Cardiac septum (tissue), 1 donor: ENCODE measurements around the gene NRN1L. TPM values are rescaled to one million over a fixed set of nuclear protein-coding genes. Genes with fewer than 3 reads are reported as not detected.
"Not testable (repeated sequence)": the region's sequence is repeated elsewhere in the genome, so short reads cannot be mapped to it uniquely, and the experiment has no call there.

Experiments used
- DNase-seq: peaks from one replicate; pipeline ENCODE4 v3.0.0-alpha.2; 2020; ENCODE audit warnings: low spot score
- intact Hi-C: fragments of 100-400 bp; cut with DNase I; formaldehyde crosslinking; loops from one replicate; pipeline ENCODE4 v1.14.0; 2022
- total RNA-seq: library from RNA; stranded (reverse); fragmentation: NEBNext Ultra II Directional; extraction: Animal tissue kit (Norgen Biotek cat#: 25700); gene quantifications from one replicate; pipeline ENCODE4 v1.2.1, GENCODE V29; 2021
- donor health status: DM: no; HTN: no; CAD: no.

NRN1L gene
- total RNA-seq, 1 donor from 2014 or later = 2.1 TPM

DNA sequence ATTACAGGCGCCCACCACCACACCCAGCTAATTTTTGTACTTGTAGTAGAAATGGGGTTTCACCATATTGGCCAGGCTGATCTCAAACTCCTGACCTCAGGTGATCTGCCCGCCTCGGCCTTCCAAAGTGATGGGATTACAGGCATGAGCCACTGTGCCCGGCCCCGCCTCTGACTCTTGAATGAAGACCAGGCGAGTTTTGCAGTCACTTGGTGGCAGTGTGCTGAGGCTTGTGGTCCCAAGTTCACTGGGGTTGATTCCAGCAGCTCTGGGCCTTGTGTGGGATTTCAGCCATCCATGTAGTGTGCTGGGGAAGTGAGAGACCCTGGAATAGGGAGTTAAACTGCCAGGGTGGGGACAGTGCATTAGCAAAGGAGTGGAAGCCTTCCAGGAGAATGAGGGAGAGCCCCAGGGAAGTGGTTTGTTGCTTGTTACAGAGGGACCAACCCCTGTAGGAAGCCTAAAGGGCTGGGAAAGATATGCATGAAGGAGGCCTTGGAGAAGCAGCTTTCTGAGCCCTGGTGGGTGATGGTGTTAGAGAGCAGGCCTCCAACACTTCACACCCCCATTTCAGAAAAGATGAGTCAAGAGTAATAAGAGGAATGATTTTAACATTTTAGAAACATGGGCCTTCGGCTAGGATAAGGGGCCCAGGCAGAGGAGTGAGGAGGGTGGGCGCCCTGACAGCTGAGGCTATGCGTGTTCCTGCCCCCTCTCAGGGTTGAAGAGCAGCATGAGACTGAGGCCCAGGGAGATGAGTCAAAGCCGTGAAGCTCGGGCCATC lies 22.9 kb downstream of the NRN1L start:
- intact Hi-C loops = no loop called here
- no peak for DNase-seq

DNA sequence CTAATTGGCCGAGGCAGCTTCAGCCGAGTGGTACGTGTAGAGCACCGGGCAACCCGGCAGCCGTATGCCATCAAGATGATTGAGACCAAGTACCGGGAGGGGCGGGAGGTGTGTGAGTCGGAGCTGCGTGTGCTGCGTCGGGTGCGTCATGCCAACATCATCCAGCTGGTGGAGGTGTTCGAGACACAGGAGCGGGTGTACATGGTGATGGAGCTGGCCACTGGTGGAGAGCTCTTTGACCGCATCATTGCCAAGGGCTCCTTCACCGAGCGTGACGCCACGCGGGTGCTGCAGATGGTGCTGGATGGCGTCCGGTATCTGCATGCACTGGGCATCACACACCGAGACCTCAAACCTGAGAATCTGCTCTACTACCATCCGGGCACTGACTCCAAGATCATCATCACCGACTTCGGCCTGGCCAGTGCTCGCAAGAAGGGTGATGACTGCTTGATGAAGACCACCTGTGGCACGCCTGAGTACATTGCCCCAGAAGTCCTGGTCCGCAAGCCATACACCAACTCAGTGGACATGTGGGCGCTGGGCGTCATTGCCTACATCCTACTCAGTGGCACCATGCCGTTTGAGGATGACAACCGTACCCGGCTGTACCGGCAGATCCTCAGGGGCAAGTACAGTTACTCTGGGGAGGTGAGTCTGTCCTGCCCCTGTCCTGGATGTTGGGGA lies 24.5 kb downstream of the NRN1L start:
- intact Hi-C loops = no loop called here
- DNase-seq = no peak

DNA sequence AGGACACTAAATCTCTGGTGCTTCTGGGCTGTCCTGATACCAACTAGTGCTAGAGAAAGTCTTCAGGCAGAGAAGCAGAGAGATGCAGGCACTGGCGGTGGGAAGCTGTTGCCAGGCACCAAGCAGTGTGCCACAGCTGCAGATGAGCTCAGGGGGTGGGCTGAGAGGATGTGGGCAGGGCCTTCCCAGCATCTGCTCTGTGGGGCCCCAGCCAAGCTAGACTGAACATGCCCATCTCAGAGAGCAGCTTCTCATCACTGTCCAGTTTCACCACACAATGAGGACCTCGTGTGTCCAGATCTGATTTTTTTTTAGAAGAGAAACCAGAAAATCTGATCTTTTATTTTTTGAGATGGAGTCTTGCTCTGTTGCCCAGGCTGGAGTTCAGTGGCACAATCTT lies 25.5 kb downstream of the NRN1L start:
- intact Hi-C loops = no loop called here
- no peak for DNase-seq

DNA sequence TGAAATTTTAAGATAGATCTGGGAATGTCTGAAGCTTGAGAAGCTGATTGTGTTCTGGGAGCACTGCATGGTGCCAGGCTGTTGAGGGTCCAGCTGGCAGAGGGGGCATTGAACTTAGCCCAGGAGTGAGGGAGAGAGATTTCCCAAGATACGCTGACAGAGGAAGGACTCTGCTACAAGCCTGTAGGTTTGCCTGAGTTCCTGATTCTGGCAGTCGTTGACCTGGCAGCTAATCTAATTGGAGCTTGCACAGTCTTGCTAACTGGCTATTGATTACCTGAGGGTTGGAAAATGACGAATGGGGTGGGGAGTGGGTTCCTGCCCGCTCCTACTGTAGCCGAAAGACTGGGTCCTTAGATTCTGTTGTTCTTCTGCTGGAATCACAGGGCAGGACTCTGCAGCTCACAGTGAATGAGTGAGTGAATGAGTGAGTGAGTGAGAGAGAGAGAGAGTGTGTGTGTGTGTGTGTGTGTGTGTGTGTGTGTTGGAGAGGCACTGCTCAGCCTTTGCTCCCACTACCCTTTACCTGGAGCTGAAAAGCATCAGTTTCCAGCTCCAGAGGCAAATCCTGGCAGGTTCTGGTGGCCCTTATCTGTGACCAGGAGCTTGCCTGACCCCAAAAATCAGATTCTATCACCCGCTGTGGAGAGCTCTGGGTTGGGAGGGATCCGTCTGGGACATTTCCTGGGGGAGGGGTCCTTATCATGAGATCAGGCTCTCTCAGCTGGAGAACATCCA lies 30.2 kb downstream of the NRN1L start:
- no peak for DNase-seq
- intact Hi-C loops = no loop called here

DNA sequence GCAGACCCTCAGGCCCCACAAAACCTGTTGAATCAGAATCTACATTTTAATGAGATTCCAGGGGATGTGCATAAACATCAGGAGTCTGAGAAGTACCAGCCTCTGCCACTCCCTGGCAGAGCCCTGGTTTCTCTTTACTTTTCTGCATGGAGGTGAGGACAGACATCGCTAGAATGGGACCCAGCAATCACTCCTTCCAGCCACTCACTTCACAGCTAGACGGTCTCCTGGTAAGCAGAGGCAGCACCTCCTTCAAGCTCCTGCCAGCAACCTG lies 30.7 kb downstream of the NRN1L start:
- intact Hi-C loops = not testable (repeated sequence)

DNA sequence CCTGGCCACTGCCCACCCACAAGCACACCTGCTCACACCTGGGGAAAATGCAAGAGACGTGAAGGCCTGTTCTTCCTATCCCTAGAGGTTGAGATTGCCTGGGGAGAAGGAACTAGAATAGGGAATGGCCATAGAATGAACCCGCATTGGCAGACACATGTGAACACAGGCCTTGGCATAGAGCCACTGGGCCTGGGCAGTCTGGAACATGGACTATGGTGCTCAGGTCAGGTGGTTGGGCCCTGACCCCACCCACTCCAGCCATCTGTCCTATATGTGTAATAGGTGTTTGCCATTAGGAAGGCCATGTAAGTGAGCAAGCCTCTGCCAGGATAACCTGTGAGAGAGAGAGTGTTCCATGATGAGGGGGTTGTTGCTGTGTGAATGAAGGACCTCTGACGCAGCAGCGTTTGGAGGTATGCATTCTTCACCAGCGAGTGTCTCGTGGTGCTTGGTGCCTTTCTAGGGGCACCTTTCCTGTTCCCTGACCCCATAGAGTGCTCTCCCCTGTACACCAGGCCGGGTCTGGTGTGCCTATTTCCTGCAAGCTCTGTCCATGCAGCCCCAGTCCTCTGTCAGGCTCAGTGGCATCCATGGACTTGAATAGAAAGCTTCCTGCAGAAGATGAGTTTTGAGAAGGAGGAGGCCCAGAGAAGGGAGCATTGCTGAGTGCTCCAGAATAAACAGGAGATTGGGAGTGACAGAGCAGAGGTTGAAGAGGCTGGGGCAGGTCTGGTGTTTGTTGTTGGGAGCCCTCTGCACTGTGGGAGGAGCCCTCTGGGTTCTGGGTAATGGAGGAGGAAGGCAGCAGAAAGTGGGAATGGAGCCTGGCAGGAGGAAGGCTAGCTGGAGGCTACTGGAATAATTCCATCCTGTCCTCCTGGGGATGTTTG lies 31.4 kb downstream of the NRN1L start:
- DNase-seq = no peak
- intact Hi-C loops = no loop called here

More for the DNA sequence above, 30.7 kb downstream of the NRN1L start:
- not testable (repeated sequence) for DNase-seq

DNA sequence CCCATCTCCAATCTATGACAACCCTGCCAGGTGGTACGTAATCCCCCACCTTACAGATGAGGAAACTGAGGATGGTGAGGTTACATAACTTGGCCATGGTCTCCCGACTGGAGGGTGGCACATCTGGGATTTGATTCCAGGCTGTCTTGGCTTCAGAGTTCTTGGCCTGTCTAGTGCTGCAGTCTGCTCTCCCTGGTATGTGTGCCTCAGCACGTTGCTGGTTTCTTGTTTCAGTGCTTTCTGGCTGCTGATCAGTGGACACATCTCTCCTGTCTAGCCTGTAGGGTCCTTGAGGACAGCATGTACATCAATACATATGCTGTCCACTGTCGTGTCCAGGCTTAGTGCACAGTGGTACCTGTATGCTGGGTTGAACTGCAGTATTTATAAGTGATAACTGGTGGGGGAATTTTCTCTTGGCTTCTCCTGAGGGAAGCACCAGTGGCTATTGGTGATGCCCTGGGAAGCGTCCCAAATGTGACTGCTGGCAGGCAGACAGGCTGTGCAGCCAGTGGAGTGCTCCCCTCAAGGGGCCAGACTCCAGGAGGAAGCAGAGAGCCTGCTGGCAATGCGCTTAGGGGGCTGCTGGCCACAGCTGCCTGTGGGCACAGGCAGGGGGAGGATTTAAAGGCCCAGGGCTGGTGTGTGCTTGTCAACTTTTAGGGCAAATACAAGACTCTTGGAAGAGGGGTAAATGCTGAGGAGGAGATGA lies 32.6 kb downstream of the NRN1L start:
- DNase-seq = no peak
- intact Hi-C loops = no loop called here

DNA sequence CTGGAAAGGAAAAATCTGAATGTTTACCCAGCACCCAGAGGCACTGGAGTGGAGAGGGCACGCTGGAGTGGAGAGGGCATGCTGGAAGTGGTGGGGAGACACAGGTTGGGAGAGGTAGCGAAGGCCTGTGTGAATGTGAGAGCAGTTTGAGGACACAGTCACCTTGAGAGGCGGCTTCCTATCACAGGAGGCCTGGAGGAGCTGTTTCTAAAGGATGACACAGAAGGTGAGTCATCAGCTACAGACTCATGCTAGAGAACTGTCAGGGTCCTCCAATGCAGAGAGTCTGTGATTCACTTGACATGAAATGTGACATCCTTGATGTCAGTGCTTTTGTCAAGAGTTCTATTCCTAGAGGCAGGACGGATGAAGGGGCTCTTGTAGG lies 33.2 kb downstream of the NRN1L start:
- intact Hi-C loops = no loop called here
- no peak for DNase-seq

DNA sequence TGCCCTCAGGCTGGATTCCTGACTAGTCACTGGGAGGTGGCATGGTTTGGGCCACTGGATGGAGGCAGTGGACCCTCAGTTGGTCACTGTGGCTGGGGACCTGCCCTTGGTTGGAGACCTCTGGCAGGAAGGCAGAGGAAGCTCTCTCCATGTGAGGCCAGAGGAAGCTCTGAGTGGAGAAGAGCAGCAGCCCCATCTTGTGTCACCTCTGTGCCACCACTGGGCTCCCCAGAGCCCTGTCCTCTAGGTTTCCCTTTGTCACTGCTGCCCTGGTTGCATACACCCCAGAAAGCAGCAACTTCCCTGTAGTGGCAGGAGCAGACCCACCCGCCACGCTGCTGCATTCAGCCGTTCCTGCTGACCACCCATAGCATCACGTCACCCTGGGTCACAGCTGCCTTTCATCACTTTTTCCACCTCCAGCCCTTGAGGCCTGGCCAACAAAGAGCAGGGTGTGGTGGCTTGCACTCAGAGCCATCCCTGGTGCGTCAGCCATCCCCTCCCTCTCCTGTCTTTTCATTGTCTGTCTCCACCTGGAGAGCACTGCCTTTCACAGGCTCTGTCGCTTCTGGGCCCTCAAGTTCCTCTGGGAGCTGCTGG lies 35.0 kb downstream of the NRN1L start:
- intact Hi-C loops = no loop called here

DNA sequence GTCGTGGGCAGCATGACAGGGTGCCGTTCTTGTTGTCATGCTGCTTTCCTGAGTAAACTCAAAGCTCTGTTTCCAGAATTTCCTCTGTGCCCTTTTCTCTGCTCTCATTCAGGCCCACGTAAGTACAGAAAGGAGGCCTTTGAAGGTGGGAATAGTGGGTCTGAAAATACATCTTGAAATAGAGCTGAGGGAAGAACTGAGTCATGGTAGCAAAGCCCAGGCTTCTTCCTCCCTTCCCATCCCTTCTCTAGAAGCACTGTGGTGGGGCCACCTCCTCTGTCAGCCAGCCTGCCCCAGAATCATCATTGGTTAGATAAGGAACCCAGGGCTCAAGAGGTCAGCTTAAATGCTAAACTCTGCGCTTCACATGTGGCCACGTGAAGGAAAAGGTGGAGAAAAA lies 37.5 kb downstream of the NRN1L start:
- DNase-seq = no peak
- intact Hi-C loops = no loop called here

More for the DNA sequence above, 35.0 kb downstream of the NRN1L start:
- DNase-seq = no peak

DNA sequence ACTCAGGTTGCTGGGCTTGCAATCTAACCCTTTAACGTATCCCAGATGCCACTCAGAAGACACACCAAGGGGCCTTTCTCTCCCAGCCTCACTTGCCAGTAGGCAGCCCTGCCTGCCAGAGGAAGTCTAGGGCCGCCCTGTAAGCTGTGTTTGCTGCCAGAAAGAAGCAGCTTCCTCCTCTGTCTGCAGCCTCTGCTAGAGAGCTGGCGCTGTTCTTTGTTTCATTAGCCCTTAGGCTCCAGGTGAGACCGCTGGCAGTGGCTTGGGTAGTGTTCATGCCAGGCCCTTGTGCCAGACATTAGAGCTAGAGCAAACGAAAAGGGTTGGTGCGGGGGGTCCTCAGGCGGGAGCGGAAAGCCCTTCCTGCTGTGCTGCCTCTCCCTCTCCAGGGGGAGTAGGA lies 38.1 kb downstream of the NRN1L start:
- no peak for DNase-seq
- intact Hi-C loops = no loop called here

DNA sequence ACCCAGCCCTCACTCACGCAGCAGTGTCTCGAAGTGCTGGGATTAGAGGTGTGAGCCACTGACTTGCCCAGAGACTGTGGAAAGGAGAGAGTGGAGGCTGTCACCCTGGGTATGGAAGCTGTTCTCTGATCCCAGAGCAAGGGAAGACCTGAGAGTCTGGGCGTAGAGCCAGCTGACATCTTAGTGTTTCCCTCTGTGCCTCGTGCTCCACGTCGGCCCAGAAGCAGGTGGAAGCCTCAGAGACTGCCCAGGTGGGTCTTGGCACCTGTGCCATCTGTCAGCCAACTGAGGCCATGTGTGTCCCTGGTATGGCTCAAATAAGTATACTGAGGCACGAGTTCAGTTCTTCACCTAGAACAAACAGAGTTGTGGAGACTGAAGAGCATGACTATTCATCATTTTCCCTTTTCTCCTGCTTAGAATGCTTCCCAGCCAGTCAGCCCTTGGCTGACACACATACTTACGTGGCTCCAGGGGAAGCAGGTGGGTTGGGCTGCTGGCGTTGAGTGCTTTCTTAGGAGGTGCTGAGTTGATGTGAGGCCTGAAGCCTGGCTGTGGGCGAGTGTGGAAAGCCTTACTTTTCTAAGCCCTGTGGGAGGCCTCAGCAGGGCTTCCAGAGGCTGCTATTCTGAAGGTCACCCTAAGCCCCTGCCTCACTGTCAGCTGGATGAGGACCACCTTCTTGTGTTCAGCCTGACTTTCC lies 38.9 kb downstream of the NRN1L start:
- intact Hi-C loops = no loop called here
- no peak for DNase-seq

DNA sequence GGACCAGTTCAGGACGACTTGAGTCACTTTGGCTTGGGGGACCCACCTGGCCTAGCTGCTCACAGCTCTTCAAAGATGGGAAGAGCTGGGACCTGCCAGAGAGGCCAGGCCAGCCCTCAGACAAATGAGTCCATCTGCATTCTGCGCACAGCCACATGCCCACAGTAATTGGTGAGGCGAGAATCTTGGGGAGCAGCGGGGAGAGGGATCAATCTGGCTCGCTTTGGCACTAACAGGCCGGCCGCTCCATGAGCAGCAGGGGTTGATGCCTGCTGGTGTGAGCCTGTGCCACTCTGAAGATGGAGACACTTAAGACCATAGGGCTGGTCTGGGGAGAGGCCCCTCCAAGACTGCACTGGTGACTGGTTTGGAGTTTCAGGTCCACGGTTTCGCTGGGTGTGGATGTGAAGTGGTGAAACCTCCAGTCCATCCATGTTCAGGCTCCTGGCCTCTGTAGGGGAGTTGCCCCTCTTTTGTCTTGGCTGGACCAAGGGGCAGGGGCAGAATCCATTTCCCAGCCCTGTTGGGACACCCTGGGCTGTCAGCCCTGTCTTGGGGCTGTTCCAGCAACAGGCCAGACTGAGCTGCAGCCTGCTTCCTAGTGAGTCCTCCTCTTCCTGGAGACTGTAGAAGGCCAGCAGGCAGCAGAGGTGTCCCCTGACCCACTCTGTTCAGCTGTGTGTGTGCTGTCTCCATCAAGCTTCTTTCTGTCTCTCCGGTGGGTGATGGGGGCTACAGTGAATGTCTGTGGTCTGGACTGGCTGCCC lies 39.6 kb downstream of the NRN1L start:
- intact Hi-C loops = no loop called here
- DNase-seq = no peak

DNA sequence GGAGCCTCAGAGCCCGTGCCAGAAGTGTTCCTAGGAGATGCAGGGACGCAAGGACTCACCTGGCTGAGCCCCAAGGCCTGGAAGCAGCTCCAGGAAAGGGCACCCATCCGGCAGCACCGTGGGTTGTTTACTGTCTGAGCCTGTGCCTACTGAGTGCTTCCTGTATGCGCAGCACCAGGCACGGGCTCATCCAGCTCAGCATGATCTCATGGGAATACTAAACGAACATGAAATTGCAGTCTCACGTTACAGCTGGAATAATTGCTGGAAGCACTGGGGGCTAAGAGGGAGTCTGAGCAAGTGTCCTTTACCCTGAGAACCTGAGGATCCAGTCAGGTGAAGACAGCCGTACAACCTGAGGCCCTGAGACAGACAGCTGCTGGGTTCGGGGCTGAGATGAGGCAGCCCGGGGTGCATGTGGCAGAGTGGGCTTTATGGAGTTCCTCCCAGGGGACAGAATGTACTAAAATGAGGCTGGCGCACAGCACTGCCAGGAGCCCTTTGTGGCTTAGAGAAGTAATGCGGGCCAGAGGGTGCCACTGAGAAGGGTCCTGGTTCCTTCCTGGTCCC lies 41.6 kb downstream of the NRN1L start:
- intact Hi-C loops = loop anchor here (2.0 to 5.0 kb wide), 2 partner anchors 109 to 254 kb away; no protein-coding TSS in a partner anchor
- DNase-seq = no peak

DNA sequence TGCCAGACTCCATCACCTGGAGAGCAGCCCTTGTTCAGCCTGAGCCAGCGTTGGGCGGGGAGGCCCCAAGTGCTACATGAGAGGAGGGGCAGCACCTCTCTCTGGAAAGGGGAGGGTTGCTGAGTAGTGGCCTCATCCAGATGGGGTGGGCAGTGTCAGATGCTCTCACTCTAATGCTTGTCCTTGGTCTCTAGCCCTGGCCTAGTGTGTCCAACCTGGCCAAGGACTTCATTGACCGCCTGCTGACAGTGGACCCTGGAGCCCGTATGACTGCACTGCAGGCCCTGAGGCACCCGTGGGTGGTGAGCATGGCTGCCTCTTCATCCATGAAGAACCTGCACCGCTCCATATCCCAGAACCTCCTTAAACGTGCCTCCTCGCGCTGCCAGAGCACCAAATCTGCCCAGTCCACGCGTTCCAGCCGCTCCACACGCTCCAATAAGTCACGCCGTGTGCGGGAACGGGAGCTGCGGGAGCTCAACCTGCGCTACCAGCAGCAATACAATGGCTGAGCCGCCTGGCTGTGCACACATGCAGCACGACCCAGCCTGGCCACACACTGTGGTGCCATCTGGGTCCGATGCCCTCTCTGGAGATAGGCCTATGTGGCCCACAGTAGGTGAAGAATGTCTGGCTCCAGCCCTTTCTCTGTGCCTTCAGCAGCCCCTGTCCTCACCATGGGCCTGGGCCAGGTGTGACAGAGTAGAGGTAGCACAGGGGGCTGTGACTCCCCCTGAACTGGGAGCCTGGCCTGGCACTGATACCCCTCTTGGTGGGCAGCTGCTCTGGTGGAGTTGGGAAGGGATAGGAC lies 42.7 kb downstream of the NRN1L start:
- no peak for DNase-seq
- intact Hi-C loops = loop anchor here (2.0 to 5.0 kb wide), 2 partner anchors 111 to 255 kb away; no protein-coding TSS in a partner anchor

DNA sequence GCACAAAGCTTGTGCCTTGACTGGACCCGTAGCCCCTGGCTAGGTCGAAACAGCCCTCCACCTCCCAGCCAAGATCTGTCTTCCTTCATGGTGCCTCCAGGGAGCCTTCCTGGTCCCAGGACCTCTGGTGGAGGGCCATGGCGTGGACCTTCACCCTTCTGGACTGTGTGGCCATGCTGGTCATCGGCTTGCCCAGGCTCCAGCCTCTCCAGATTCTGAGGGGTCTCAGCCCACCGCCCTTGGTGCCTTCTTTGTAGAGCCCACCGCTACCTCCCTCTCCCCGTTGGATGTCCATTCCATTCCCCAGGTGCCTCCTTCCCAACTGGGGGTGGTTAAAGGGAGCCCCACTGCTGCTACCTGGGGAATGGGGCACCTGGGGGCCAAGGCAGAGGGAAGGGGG lies 43.5 kb downstream of the NRN1L start:
- intact Hi-C loops = loop anchor here (2.0 to 5.0 kb wide), 2 partner anchors 45 to 256 kb away; no protein-coding TSS in a partner anchor
- DNase-seq = no peak
